ENCODE measurements around the gene TAF6L.

The TAF6L gene

DNA sequence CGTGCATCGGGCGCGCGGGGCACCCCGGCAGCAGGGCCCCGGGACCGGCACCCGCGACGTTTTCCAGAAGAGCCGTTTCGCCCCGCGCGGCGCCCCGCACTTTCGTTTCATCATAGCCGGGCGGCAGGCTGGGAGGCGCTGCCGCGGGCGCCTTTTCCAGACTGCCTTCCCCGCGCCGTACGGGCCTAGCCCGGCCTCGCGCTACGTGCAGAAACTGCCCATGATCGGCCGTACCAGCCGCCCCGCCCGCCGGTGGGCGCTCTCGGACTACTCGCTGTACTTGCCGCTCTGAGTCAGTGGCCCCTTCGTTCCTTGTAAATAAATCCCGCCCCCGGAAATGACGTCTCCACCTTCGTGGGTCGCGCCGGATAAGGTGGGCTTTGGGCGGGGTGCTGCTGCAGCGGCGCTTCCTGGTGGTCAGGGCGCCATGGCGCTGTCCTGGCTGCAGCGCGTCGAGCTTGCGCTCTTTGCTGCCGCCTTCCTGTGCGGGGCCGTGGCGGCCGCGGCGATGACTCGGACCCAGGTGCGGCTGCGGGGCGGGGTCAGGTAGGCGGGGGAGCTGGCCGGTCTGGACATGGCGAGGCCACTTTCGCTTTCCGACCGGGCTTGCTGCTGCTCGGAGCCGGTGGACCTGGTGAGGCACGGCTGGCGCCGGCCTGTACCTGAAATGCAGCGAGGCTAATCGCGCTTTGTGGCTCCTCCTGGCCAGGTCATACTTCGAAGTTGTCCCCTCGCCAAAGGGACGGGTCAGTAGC, 16.0 kb downstream of the TAF6L start, which contains the start of gene TMEM179B:
TMEM179B (plus strand) TSS at position 398 of the 755 bp plus-strand sequence; CDS start at position 428, 30 bp downstream.
- DNase-seq (ENCODE audit: low read depth), result peak; percentile 99
- H3K4me3 ChIP-seq (ENCODE audit: low read length), result peak within 1 kb of the TSS; percentile 77
- TF ChIP-seq, protein P1, sequence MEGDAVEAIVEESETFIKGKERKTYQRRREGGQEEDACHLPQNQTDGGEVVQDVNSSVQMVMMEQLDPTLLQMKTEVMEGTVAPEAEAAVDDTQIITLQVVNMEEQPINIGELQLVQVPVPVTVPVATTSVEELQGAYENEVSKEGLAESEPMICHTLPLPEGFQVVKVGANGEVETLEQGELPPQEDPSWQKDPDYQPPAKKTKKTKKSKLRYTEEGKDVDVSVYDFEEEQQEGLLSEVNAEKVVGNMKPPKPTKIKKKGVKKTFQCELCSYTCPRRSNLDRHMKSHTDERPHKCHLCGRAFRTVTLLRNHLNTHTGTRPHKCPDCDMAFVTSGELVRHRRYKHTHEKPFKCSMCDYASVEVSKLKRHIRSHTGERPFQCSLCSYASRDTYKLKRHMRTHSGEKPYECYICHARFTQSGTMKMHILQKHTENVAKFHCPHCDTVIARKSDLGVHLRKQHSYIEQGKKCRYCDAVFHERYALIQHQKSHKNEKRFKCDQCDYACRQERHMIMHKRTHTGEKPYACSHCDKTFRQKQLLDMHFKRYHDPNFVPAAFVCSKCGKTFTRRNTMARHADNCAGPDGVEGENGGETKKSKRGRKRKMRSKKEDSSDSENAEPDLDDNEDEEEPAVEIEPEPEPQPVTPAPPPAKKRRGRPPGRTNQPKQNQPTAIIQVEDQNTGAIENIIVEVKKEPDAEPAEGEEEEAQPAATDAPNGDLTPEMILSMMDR (IDR thresholded peaks at IDR 0.05; ENCODE audit: insufficient read depth, low read depth, low read length, missing control alignments), result peak; percentile 55

DNA sequence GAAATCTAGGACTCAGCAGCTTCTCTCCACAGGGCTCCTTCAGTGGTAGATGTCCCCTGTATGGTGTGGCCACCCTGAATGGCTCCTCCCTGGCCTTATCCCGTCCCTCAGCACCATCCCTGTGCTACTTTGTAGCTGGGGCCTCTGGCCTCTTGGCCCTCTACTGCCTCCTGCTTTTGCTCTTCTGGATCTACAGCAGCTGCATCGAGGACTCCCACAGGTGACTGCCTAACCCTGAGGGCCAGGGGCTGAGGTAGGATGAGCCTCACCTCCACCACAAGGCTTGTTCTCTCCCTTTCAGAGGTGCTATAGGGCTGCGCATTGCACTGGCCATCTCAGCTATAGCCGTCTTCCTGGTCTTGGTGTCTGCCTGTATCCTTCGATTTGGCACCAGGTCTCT, 17.8 kb downstream of the TAF6L start:
- no peak for DNase-seq (ENCODE audit: low read depth)
- H3K4me3 ChIP-seq (ENCODE audit: low read length), result no peak overlapping the region
- TF ChIP-seq, protein P1 (IDR thresholded peaks at IDR 0.05; ENCODE audit: insufficient read depth, low read depth, low read length, missing control alignments), result no peak

DNA sequence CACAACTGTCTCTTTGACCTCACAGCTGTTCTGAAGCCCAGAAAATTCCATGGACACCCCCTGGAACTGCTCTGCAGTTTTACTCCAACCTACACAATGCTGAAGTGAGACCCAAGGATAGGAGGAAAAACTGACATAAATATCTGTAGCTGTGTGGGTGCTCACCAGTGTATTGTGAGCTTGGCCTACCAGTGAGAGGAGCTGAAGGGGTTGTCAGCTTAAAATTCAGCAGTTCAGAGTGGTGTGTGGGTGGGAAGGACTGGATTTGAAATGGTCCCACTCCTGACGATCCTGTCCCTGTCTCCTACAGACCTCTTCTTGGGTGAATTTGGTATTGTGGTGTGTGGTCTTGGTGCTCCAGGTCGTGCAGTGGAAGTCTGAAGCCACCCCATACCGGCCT, 18.4 kb downstream of the TAF6L start:
- no peak overlapping the region for H3K4me3 ChIP-seq (ENCODE audit: low read length)
- TF ChIP-seq, protein P1 (IDR thresholded peaks at IDR 0.05; ENCODE audit: insufficient read depth, low read depth, low read length, missing control alignments), result no peak

DNA sequence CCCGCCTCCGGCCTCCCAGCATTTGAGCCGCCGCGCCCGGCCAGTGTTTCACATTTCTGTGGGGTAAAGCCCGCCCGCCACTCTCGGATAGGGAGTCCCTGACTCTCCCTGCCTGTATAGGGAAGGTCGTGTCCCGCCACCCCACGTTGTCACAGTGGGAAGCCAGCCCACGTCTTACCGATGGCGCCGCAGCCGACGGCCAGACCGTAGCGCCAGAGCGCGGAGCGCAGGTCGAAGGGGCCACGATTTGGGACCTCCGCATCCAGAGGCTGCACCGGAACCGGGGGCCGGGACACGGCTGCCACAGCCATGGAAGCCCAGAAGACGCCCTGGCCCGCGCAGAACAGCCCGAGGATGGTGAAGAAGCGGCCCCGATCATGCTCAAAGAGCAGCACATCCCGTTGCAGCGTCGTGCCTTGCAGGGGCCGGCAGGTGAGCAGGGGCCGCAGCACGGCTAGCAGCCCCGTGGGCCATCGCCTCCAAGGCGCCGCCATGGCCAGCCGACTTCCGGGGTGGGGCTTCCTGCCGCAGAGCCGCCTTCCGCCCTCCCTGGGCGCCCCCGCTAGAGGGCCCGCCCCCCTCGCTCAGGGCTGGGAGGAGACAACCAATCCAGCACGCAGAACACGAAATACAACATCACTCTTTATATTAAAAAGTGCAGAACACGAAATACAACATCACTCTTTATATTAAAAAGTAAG, 20.5 kb downstream of the TAF6L start, which contains the start of gene TMEM223:
TMEM223 (minus strand) TSS at position 506 of the 701 bp plus-strand sequence; CDS start at position 494, 12 bp downstream.
- TF ChIP-seq, protein P1 (IDR thresholded peaks at IDR 0.05; ENCODE audit: insufficient read depth, low read depth, low read length, missing control alignments), result no peak
- peak; percentile 85 for DNase-seq (ENCODE audit: low read depth)
- H3K4me3 ChIP-seq (ENCODE audit: low read length), result peak within 1 kb of the TSS; percentile 90

More for the DNA sequence above, 18.4 kb downstream of the TAF6L start:
- no peak for DNase-seq (ENCODE audit: low read depth)

DNA sequence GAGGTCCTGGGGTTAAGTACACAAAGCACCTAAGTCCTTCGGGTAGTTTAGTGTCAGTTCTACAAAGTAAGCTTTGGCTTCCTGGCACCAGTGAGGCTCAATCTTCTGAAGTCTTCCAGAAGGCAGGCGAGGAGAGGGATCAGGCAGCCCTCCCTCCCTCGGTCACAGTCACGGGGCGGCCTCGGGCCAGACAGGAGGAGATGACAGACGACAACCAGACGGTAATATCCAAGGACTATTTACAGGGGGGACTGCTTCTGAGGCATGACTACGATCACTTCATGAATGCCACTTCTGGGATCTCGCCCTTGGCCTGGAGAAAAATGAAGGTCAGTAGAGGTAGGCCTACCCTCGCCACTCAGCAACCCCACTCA, 21.0 kb downstream of the TAF6L start:
- DNase-seq (ENCODE audit: low read depth), result no peak
- peak overlapping the region; percentile 4 for H3K4me3 ChIP-seq (ENCODE audit: low read length)
- TF ChIP-seq, protein P1 (IDR thresholded peaks at IDR 0.05; ENCODE audit: insufficient read depth, low read depth, low read length, missing control alignments), result no peak

DNA sequence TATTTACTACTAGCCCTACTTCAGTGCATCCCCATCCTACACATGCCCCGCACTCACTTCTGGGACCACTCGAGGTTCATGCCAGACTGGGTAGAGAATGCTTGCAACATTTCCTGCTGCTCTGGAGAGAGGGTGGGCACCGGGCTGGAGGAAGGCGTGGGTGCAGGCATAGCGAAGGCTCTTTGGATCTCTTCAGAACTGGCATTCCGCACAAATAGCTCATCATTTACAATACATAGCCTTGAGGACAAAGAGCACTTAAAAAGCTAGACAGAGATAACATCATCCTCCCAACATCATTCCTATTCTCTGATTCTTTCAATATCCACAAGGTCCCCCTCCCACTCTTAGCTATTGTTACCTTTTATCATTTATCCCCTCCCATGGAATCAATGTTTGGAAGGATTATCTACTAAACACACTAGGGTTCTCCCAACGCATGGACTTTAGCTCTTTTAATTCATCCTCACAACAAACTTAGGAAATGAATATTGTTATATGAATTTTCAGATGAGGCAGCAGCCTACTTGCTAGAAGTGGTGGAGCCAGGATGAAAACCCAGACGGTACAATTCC, 23.1 kb downstream of the TAF6L start:
- DNase-seq (ENCODE audit: low read depth), result no peak
- H3K4me3 ChIP-seq (ENCODE audit: low read length), result no peak overlapping the region
- TF ChIP-seq, protein P1 (IDR thresholded peaks at IDR 0.05; ENCODE audit: insufficient read depth, low read depth, low read length, missing control alignments), result no peak
